Thyroid gland (tissue), 4 donors: Measurements from ENCODE around the gene PALLD.

ENCODE experiments used
- POLR2A ChIP-seq, 2 donors: fragments of 450-650 bp; IDR thresholded peaks; one replicate each; pipeline ENCODE4 v1.6.1; 2017; ENCODE audit warnings: antibody characterized with exemption in 2 of 2, mild to moderate bottlenecking in 2 of 2, moderate library complexity in 1 of 2
- TF ChIP-seq, protein P1 (sequence below), 6 experiments: fragments of 200-600 bp in 3 of 6; fragments of 450-650 bp in 3 of 6; sonication (generic) in 3 of 6; IDR thresholded peaks; one replicate each; pipeline ENCODE4 v1.5.1; 2016 to 2019; ENCODE audit warnings: antibody characterized with exemption in 6 of 6, mild to moderate bottlenecking in 2 of 6, inconsistent platforms in 1 of 6, moderate library complexity in 1 of 6

DNA sequence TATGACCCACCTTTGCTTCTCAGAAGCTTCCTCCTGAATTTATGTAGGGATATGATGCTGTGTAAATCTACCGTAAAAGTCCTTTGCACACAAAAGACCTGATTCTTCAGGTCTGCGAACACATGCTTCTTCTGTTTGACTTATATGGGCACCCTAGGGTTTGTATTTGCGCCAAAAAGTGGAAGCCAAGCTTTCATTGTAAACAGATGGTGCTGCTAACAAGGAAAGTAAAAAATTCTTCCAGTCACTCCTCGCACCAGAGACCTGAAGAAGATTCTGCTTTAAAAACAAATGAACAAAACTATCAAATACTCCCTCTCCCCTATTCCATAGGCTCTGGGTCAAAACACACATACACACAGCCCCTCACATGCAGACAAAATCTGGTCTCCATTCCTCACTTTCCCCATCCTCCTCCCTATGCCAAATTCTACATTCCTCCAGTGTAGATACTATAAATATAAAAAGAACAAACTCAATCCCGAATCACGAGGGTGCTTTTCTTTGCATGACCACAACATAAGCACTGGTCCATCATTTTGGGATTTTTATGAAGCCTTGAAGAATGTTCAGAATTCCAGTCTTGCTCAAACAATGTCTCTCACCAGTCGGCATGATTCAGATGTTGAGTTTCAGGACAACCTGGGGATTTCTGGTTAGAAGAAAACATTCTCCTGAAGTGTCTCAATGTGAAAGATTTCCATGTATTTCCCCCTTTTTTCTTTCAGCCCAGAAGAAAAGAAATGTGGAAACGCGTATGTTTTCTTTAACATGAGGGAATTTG, 125.1 kb downstream of the PALLD start:
- TF ChIP-seq, protein P1, sequence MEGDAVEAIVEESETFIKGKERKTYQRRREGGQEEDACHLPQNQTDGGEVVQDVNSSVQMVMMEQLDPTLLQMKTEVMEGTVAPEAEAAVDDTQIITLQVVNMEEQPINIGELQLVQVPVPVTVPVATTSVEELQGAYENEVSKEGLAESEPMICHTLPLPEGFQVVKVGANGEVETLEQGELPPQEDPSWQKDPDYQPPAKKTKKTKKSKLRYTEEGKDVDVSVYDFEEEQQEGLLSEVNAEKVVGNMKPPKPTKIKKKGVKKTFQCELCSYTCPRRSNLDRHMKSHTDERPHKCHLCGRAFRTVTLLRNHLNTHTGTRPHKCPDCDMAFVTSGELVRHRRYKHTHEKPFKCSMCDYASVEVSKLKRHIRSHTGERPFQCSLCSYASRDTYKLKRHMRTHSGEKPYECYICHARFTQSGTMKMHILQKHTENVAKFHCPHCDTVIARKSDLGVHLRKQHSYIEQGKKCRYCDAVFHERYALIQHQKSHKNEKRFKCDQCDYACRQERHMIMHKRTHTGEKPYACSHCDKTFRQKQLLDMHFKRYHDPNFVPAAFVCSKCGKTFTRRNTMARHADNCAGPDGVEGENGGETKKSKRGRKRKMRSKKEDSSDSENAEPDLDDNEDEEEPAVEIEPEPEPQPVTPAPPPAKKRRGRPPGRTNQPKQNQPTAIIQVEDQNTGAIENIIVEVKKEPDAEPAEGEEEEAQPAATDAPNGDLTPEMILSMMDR (IDR thresholded peaks at IDR 0.05): no peak
- TF ChIP-seq POLR2A (IDR thresholded peaks at IDR 0.05): no peak
